Sigmoid colon (tissue), 7 donors: ENCODE data around the gene FADS1. TPM values are rescaled to one million over a fixed set of nuclear protein-coding genes. Genes with fewer than 3 reads are reported as not detected.

Experiments used
- DNase-seq: peaks from one replicate; pipeline ENCODE4 v3.0.0-alpha.2; 2019
- H3K27ac ChIP-seq, 4 donors: fragments of 200-600 bp; sonication (generic); one replicate each; pipeline ENCODE4 v1.5.1; 2016 to 2019; ENCODE audit warnings: mild to moderate bottlenecking in 1 of 4
- H3K27me3 ChIP-seq, 3 donors: fragments of 200-600 bp; sonication (generic); one replicate each; pipeline ENCODE4 v1.5.1; 2019; ENCODE audit warnings: mild to moderate bottlenecking in 1 of 3
- H3K36me3 ChIP-seq, 4 donors: fragments of 200-600 bp; sonication (generic); one replicate each; pipeline ENCODE4 v1.5.1; 2016 to 2019
- H3K4me1 ChIP-seq, 4 donors: fragments of 200-600 bp; sonication (generic); one replicate each; pipeline ENCODE4 v1.5.1; 2017 to 2019
- H3K4me3 ChIP-seq, 4 donors: fragments of 200-600 bp; sonication (generic); one replicate each; pipeline ENCODE4 v1.5.1; 2017 to 2019; ENCODE audit warnings: mild to moderate bottlenecking in 2 of 4, moderate library complexity in 1 of 4
- H3K9me3 ChIP-seq, 4 donors: fragments of 200-600 bp in 3 of 4; sonication (generic) in 3 of 4; one replicate each; pipeline versions ENCODE4 v1.5.1 to v1.6.1; 2013 to 2019
- EP300 ChIP-seq, 4 donors: sonication (generic); formaldehyde crosslinking; IDR thresholded peaks; one replicate each; pipeline ENCODE4 v1.6.1; 2017; ENCODE audit warnings: antibody characterized with exemption in 4 of 4
- POLR2A ChIP-seq, 2 donors: fragments of 450-650 bp; IDR thresholded peaks; one replicate each; pipeline ENCODE4 v1.6.1; 2016; ENCODE audit warnings: antibody characterized with exemption in 2 of 2, mild to moderate bottlenecking in 2 of 2, moderate library complexity in 2 of 2
- POLR2AphosphoS5 ChIP-seq, 4 donors: sonication (generic); formaldehyde crosslinking; IDR thresholded peaks; one replicate each; pipeline ENCODE4 v1.6.1; 2017; ENCODE audit warnings: antibody characterized with exemption in 4 of 4
- WGBS, 2 donors: extraction: QIAGEN DNeasy Blood & Tissue Kit; methylation state at CpG; one replicate each; pipeline ENCODE4 v1.1.7; 2013; 5-methylcytosine and 5-hydroxymethylcytosine counted together
- intact Hi-C: fragments of 100-400 bp; cut with DNase I; formaldehyde crosslinking; loops from one replicate; pipeline ENCODE4 v1.15.1; 2023
- polyA plus RNA-seq, 3 donors: library from polyadenylated mRNA; stranded (reverse); fragments of 200-250 nt; gene quantifications; one replicate each; pipeline ENCODE4 v1.2.3, GENCODE V29; 2013
- total RNA-seq, 4 donors: library from RNA; depleted of rRNA; stranded (reverse); fragments of >200 nt; gene quantifications; one replicate each; pipeline ENCODE4 v1.1.0, GENCODE V29; 2016
- TF ChIP-seq, protein P1 (sequence below), 4 experiments: fragments of 450-650 bp in 3 of 4; fragments of 200-600 bp in 1 of 4; IDR thresholded peaks; one replicate each; pipeline ENCODE4 v1.5.1; 2016 to 2019; ENCODE audit warnings: antibody characterized with exemption in 4 of 4, mild to moderate bottlenecking in 3 of 4, moderate library complexity in 2 of 4
- donor health status: healthy with polysubstance abuse.
- donor health status: Bipolar disorder and iron deficiency.
- donor health status: healthy.

The FADS1 gene
- total and polyA plus RNA-seq, 7 donors, result 1.2 to 17.7 (median 12.6) TPM

DNA sequence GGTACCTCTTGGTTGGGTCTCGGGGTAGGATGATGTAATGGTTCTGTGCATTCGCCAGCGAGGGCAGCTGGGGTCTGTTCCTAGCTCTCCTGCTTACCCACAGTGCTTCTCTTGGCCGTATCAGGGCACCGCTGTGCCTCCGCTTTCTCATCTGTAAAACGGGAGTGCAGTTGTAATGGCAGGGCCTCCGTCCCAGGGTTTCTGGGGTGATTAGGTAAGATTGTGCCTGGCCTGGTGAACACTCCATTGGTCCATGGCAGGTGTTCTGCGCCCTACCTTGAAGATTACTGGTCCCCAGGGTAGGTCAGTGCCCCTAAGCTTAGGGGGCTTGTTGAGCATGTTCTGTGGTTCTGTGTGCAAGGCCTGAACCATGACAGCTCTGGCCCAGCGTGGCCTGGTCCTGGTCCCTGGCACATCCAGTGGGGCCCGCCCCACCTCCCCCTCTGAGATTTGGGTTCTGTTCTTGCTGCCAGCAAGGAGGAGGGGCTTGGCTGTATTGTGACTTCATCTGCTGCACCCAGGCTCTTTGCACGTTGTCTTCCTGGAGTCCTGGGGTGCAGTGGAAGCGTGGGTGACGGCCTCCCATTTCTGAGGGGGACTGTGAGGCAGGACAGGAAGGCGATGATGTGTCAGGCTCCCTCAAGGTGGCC, 59.5 kb downstream of the FADS1 start:
- Histone ChIP-seq H3K36me3 (no peaks in the 10 kb centered on the region), H3K9me3 (no peaks in the 10 kb centered on the region), H3K27me3 (peaks cover 6 to 21% (median 9%) of the 10 kb centered on the region in 3 donors), H3K4me1 (peaks cover 0 to 8% (median 8%) of the 10 kb centered on the region in 4 donors), H3K27ac (no peak overlapping the region), H3K4me3 (no peak overlapping the region)
- WGBS, 2 donors, result 59 to 83% methylated on average over 15 of the region's 15 CpGs
- intact Hi-C loops, result no loop called here
- TF ChIP-seq EP300 (IDR thresholded peaks at IDR 0.05), result no peak
- TF ChIP-seq, protein P1, sequence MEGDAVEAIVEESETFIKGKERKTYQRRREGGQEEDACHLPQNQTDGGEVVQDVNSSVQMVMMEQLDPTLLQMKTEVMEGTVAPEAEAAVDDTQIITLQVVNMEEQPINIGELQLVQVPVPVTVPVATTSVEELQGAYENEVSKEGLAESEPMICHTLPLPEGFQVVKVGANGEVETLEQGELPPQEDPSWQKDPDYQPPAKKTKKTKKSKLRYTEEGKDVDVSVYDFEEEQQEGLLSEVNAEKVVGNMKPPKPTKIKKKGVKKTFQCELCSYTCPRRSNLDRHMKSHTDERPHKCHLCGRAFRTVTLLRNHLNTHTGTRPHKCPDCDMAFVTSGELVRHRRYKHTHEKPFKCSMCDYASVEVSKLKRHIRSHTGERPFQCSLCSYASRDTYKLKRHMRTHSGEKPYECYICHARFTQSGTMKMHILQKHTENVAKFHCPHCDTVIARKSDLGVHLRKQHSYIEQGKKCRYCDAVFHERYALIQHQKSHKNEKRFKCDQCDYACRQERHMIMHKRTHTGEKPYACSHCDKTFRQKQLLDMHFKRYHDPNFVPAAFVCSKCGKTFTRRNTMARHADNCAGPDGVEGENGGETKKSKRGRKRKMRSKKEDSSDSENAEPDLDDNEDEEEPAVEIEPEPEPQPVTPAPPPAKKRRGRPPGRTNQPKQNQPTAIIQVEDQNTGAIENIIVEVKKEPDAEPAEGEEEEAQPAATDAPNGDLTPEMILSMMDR (IDR thresholded peaks at IDR 0.05), result no peak
- TF ChIP-seq POLR2A (IDR thresholded peaks at IDR 0.05), result no peak
- no peak for TF ChIP-seq POLR2AphosphoS5 (IDR thresholded peaks at IDR 0.05)
- no peak for DNase-seq

DNA sequence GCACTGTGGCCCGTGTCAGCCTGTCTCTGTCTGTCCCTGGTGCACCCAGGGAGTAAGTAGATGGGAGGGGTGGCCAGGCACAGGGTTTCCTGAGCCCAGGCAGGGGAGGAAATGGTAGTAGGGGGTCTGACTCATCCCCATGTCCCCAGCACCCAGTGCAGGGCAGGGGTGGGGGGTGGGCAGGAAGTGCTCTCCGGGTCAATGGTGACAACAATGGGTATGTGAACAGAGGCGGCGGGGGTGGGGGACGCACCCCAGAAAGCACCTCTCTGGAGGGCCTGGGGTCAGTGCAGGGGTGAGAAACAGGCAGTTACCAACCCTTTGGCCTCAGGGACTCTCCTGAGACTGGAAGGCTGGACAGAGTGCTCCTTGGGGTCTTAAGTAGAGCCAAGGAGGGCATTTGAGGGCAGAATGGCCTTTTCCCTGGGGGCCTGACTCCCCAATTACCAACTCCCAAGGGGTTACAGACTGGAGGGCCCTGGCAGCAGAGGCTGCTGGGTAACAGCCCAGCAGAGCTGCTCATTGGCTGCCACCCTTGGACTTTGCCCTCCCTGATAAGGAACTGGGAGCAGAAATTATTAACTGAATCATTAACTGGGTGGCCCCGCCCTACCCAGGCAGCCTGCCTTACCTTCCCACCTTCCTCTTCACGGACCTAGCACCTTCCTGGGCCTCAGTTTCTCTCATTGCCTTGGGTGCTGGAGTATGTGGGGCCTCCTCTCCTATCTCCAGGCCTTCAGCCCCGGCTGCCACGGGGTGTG, 60.2 kb downstream of the FADS1 start:
- Histone ChIP-seq H3K36me3 (no peaks in the 10 kb centered on the region), H3K27ac (no peak overlapping the region), H3K4me1 (peaks cover 0 to 13% (median 10%) of the 10 kb centered on the region in 4 donors), H3K9me3 (no peaks in the 10 kb centered on the region), H3K4me3 (no peak overlapping the region), H3K27me3 (peaks cover 9 to 21% (median 10%) of the 10 kb centered on the region in 3 donors)
- intact Hi-C loops, result no loop called here
- no peak for DNase-seq
- WGBS, 2 donors, result 19 to 58% methylated on average over 9 of the region's 9 CpGs
- TF ChIP-seq, protein P1 (IDR thresholded peaks at IDR 0.05), result no peak
- no peak for TF ChIP-seq POLR2AphosphoS5 (IDR thresholded peaks at IDR 0.05)
- no peak for TF ChIP-seq EP300 (IDR thresholded peaks at IDR 0.05)
- TF ChIP-seq POLR2A (IDR thresholded peaks at IDR 0.05), result no peak

DNA sequence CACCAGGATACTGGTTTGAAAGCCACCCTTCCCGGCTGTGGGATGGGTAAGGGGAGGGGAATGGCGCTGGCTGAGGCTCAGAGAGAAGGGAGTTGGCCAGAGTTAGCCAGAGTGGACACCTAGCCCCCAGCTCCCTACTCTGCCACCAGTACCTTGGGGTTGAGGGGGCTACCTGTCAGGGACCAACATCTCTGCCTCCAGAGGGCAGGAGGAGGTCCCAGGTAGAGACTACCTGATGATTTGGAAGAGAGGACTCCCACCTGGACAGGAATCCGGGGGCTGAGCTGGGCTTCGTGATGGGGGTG, 60.7 kb downstream of the FADS1 start:
- 71 to 80% methylated on average over 4 of the region's 4 CpGs for WGBS, 2 donors
- DNase-seq, result no peak
- TF ChIP-seq, protein P1 (IDR thresholded peaks at IDR 0.05), result no peak
- TF ChIP-seq POLR2A (IDR thresholded peaks at IDR 0.05) (no peak), EP300 (IDR thresholded peaks at IDR 0.05) (no peak), POLR2AphosphoS5 (IDR thresholded peaks at IDR 0.05) (no peak)
- no peaks in the 10 kb centered on the region for H3K36me3 ChIP-seq
- intact Hi-C loops, result no loop called here
- no peaks in the 10 kb centered on the region for H3K9me3 ChIP-seq
- H3K4me1 ChIP-seq, result peaks cover 0 to 13% (median 10%) of the 10 kb centered on the region in 4 donors
- no peak overlapping the region for H3K4me3 ChIP-seq
- peaks cover 9 to 24% (median 10%) of the 10 kb centered on the region in 3 donors for H3K27me3 ChIP-seq
- H3K27ac ChIP-seq, result no peak overlapping the region

DNA sequence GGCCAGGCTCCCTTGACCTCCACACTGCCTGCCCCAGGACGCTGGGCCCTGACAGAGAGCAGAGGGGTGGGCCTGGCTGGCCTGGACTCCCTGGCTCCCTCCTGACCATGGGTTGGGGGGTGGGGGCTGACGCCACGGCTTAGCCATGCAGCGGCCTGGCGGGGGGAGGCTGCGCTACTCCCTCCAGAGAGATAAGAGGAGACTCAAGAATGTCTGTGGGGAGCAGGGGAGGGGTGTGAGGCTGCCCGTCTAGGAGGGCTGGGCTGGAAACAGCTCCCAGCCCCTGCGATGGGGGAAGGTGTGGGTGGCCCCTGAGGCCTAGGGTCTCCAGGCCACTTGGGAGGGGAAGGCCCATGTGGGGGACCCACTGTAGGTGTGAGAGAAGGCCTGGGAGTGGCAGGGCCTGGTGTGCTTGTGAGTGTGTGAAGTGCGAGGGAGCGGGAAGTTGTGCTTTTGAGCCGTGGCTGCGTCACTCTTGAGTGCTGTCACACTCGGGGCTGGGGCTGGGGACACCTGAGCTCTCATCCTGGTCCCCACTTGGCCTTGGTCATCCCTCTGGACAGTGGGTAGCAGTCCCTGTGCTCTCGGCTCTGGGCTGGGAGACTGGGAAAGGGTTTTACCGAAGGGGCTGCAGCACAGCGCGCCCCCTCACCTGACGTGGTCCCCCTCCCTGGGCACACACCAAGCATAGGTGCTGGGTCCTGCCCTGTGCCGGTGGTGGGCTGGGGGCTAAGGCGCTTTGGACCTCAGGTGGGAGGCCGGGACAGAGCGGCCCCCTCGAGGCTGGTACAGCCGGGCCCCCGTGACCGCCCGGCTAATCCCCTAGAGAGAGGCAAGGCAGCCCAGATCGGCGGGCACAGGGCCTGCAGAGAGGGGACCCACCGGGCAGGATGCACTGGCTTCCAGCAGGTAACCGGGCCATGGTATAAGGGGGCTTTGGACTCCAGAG, 62.0 kb downstream of the FADS1 start:
- Histone ChIP-seq H3K4me3 (no peak overlapping the region), H3K4me1 (peaks cover 0 to 13% (median 10%) of the 10 kb centered on the region in 4 donors), H3K27me3 (peaks cover 9 to 35% (median 10%) of the 10 kb centered on the region in 3 donors), H3K36me3 (no peaks in the 10 kb centered on the region), H3K9me3 (no peaks in the 10 kb centered on the region), H3K27ac (no peak overlapping the region)
- 89 to 91% methylated on average over 31 of the region's 31 CpGs for WGBS, 2 donors
- intact Hi-C loops, result loop anchor here (5.0 kb wide), 1 partner anchor 352 kb away; no protein-coding TSS in a partner anchor
- TF ChIP-seq EP300 (IDR thresholded peaks at IDR 0.05), result no peak
- TF ChIP-seq, protein P1 (IDR thresholded peaks at IDR 0.05), result no peak
- no peak for TF ChIP-seq POLR2A (IDR thresholded peaks at IDR 0.05)
- no peak for TF ChIP-seq POLR2AphosphoS5 (IDR thresholded peaks at IDR 0.05)
- DNase-seq, result no peak
